ENCODE results near the gene SMARCA1. TPM values are rescaled to one million over a fixed set of nuclear protein-coding genes. Genes with fewer than 3 reads are reported as not detected.

SMARCA1 gene
- total RNA-seq, 1 experiment from 2014 or later, result 88.5 TPM

DNA sequence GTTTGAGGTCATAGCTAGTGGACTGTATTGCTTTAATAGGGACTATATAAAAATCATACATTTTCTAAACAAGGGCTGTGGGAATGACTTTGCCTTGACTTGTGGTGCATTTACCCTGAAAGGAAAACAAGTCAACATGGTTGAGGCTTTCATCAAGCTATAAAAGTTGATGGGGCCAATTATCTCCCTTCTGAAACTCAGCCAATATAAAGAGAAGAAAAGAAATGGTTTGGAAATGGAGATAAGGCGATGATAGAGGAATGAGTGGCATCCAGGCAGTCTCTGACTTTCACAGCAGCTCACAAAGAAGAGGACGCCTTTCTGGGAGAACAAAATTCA, 118.7 kb downstream of the SMARCA1 start:
- ChIA-PET POLR2A (ENCODE audit: unreplicated experiment) (no interaction called here), CTCF (no interaction called here)
- DNase-seq, result no peak
- no peak for TF ChIP-seq EZH2 (IDR thresholded peaks at IDR 0.05; ENCODE audit: low read depth)
- no peak overlapping the region for H3K27ac ChIP-seq
- no peaks in the 10 kb centered on the region for H3K36me3 ChIP-seq (ENCODE audit: low read depth)
- BruUV-seq (replicated peaks), result no TSS peak
- H2AFZ ChIP-seq, result no peak overlapping the region
- no peaks in the 10 kb centered on the region for H3K4me1 ChIP-seq (replicated peaks; ENCODE audit: insufficient read depth)
- no peaks in the 10 kb centered on the region for H3K79me2 ChIP-seq (ENCODE audit: low read depth)
- H3K27me3 ChIP-seq (ENCODE audit: insufficient read depth, low read depth), result no peaks in the 10 kb centered on the region
- intact Hi-C loops (cut with micrococcal nuclease; ENCODE audit: unreplicated experiment), result no loop called here
- H3F3A ChIP-seq (ENCODE audit: insufficient read depth, low read depth), result no peaks in the 10 kb centered on the region
- no peaks in the 10 kb centered on the region for H3K9me2 ChIP-seq (ENCODE audit: insufficient read depth)
- H3K4me2 ChIP-seq, result no peak overlapping the region
- no peaks in the 10 kb centered on the region for H4K20me1 ChIP-seq (ENCODE audit: insufficient read depth)
- no peaks in the 10 kb centered on the region for H3K9me3 ChIP-seq (ENCODE audit: insufficient read depth, low read depth)
- H3K4me3 ChIP-seq, result no peak overlapping the region

DNA sequence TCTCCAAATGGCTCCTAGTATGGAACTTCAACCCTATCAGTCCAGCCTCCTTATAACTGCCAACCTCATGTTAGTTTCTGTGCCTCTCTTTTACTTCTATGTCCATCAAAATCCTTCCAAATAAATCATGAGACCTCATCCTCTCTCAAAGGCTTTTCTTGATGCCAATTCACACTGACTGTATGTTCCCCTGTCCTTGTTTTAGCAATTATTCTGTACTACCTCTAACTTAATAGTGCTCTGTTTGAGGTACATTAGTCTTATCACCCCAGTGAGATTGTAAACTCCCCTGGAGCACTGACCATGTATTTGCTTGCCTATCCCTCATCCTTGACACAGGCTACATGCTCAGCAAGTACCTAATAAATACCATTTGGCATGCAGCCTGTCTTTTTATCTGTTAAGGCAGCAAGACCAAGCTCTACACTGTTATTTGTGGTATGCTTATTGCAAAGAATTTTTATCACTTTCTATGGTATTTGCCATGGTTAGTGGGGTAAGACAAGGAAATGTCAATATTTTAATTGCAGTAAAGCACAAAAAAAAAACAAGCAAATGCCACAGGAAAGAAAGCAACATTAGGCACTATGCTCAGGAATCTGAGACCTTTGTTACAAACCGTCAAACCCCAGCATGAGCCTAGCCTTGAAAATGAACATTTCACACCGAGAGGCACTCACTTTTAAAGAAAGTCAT, 119.2 kb downstream of the SMARCA1 start:
- no TSS peak for BruUV-seq (replicated peaks)
- Histone ChIP-seq H3K36me3 (ENCODE audit: low read depth) (no peaks in the 10 kb centered on the region), H3K4me3 (no peak overlapping the region), H3K27me3 (ENCODE audit: insufficient read depth, low read depth) (no peaks in the 10 kb centered on the region), H2AFZ (no peak overlapping the region), H3K4me1 (replicated peaks; ENCODE audit: insufficient read depth) (no peaks in the 10 kb centered on the region), H3K4me2 (no peak overlapping the region), H4K20me1 (ENCODE audit: insufficient read depth) (no peaks in the 10 kb centered on the region), H3F3A (ENCODE audit: insufficient read depth, low read depth) (no peaks in the 10 kb centered on the region), H3K79me2 (ENCODE audit: low read depth) (no peaks in the 10 kb centered on the region), H3K9me3 (ENCODE audit: insufficient read depth, low read depth) (no peaks in the 10 kb centered on the region), H3K27ac (no peak overlapping the region), H3K9me2 (ENCODE audit: insufficient read depth) (no peaks in the 10 kb centered on the region)
- TF ChIP-seq EZH2 (IDR thresholded peaks at IDR 0.05; ENCODE audit: low read depth), result no peak
- TF ChIP-seq, protein P1, sequence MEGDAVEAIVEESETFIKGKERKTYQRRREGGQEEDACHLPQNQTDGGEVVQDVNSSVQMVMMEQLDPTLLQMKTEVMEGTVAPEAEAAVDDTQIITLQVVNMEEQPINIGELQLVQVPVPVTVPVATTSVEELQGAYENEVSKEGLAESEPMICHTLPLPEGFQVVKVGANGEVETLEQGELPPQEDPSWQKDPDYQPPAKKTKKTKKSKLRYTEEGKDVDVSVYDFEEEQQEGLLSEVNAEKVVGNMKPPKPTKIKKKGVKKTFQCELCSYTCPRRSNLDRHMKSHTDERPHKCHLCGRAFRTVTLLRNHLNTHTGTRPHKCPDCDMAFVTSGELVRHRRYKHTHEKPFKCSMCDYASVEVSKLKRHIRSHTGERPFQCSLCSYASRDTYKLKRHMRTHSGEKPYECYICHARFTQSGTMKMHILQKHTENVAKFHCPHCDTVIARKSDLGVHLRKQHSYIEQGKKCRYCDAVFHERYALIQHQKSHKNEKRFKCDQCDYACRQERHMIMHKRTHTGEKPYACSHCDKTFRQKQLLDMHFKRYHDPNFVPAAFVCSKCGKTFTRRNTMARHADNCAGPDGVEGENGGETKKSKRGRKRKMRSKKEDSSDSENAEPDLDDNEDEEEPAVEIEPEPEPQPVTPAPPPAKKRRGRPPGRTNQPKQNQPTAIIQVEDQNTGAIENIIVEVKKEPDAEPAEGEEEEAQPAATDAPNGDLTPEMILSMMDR (conservative IDR thresholded peaks at IDR 0.05), result no peak
- ChIA-PET CTCF (no interaction called here), POLR2A (ENCODE audit: unreplicated experiment) (no interaction called here)
- DNase-seq, result no peak
- intact Hi-C loops (cut with micrococcal nuclease; ENCODE audit: unreplicated experiment), result no loop called here

Other genes with a start within 250 kb of the SMARCA1 start
- 40.3 and 41.4 TPM in 2 replicates for gene OCRL, start 16.8 kb upstream of the SMARCA1 start, total RNA-seq (2021)
- 0.13 TPM in 2 replicates for gene APLN, start 131.5 kb upstream of the SMARCA1 start, total RNA-seq (2021)
- gene XPNPEP2, start 215.5 kb upstream of the SMARCA1 start, total RNA-seq (2021), result not detected in 2 replicates